Cardiac muscle cell (in vitro differentiated cells and primary cell): ENCODE data around the gene COG7. TPM values are rescaled to one million over a fixed set of nuclear protein-coding genes. Genes with fewer than 3 reads are reported as not detected.

Source experiments
- DNase-seq, 2 donors: peaks; one replicate each; pipeline versions ENCODE4 v3.0.0 to v3.0.0-alpha.2; 2010 to 2017; ENCODE audit warnings: low read depth in 1 of 2, low spot score in 1 of 2
- H3K27ac ChIP-seq: fragments of 200-600 bp; sonication (generic); 2 replicates; pipeline ENCODE4 v1.5.1; 2016
- H3K27me3 ChIP-seq: fragments of 200-600 bp; sonication (generic); 2 replicates; pipeline ENCODE4 v1.6.0; 2016; ENCODE audit warnings: control low read depth
- H3K36me3 ChIP-seq: fragments of 200-600 bp; sonication (generic); 2 replicates; pipeline ENCODE4 v1.5.1; 2016; ENCODE audit warnings: control low read depth
- H3K4me1 ChIP-seq: fragments of 200-600 bp; sonication (generic); 2 replicates; pipeline ENCODE4 v1.8.1; 2017; ENCODE audit warnings: low read depth, mild to moderate bottlenecking, mixed run types
- H3K4me3 ChIP-seq: fragments of 200-600 bp; sonication (generic); 2 replicates; pipeline ENCODE4 v1.5.1; 2016; ENCODE audit warnings: mild to moderate bottlenecking
- H3K9me3 ChIP-seq: fragments of 200-600 bp; sonication (generic); 2 replicates; pipeline ENCODE4 v1.5.1; 2017; ENCODE audit warnings: low read depth, mild to moderate bottlenecking, control low read depth
- polyA plus RNA-seq: library from polyadenylated mRNA; unstranded; fragments of >200 nt; fragmentation: Nextera tagmentation; extraction: Ambion mirVana; gene quantifications from 2 replicates; pipeline ENCODE4 v1.2.1, GENCODE V29; 2016
- total RNA-seq: library from RNA; depleted of rRNA; stranded (reverse); fragments of >200 nt; gene quantifications from 2 replicates; pipeline ENCODE4 v1.2.3, GENCODE V29; 2016
- TF ChIP-seq, protein P1 (sequence below): IDR thresholded peaks from 2 replicates; pipeline ENCODE4 v1.5.1; 2012; ENCODE audit warnings: low read depth, mild to moderate bottlenecking, low read length

The COG7 gene
- total and polyA plus RNA-seq, 2 experiments from 2014 or later, result 10.6 to 23.5 TPM

DNA sequence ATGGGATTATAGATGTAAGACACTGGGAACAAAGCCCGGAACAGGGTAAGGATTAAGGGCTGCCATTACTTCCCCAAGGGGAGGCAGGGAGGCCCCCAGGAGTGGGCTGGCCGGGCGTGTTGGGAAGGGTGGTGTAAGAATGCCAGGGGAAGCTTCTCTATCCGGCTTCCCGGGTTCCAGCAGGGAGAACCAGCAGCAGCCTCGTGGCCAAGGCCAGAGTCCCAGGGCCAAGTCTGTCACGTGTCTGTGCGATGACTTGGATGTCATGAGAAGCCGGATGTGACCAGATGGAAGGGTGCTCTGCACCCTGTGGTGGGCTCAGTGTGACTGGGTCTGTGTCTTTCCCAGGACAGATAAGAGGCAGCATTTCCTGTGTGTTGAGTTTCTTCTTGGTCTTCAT lies 98.7 kb downstream of the COG7 start:
- Histone ChIP-seq H3K27me3 (no peaks in the 10 kb centered on the region), H3K4me3 (no peak overlapping the region), H3K9me3 (no peaks in the 10 kb centered on the region), H3K27ac (no peak overlapping the region), H3K36me3 (no peaks in the 10 kb centered on the region), H3K4me1 (no peaks in the 10 kb centered on the region)
- no peak for DNase-seq
- TF ChIP-seq, protein P1, sequence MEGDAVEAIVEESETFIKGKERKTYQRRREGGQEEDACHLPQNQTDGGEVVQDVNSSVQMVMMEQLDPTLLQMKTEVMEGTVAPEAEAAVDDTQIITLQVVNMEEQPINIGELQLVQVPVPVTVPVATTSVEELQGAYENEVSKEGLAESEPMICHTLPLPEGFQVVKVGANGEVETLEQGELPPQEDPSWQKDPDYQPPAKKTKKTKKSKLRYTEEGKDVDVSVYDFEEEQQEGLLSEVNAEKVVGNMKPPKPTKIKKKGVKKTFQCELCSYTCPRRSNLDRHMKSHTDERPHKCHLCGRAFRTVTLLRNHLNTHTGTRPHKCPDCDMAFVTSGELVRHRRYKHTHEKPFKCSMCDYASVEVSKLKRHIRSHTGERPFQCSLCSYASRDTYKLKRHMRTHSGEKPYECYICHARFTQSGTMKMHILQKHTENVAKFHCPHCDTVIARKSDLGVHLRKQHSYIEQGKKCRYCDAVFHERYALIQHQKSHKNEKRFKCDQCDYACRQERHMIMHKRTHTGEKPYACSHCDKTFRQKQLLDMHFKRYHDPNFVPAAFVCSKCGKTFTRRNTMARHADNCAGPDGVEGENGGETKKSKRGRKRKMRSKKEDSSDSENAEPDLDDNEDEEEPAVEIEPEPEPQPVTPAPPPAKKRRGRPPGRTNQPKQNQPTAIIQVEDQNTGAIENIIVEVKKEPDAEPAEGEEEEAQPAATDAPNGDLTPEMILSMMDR, result no peak

DNA sequence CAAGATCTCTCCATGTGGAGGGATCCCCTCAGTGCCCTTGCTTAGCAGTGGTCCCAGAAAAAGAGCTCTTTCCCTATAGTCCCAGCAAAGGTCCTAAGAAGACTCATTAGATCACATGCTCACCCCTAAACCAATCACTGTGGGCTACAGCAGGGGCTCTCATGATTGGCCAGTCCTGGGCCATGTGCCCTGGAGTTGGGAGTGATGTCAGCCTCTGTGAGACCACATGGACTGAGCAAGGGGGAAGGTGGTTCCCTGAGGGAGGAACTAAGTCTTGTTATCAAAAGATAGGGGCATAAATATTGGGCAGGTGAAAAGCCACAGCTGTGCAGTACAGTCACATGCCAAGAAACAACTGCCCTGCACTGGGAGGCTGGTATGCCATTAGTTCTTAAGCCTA lies 99.5 kb downstream of the COG7 start:
- DNase-seq, result no peak
- Histone ChIP-seq H3K36me3 (no peaks in the 10 kb centered on the region), H3K4me1 (no peaks in the 10 kb centered on the region), H3K4me3 (no peak overlapping the region), H3K27ac (no peak overlapping the region), H3K27me3 (no peaks in the 10 kb centered on the region), H3K9me3 (no peaks in the 10 kb centered on the region)
- TF ChIP-seq, protein P1, result no peak

DNA sequence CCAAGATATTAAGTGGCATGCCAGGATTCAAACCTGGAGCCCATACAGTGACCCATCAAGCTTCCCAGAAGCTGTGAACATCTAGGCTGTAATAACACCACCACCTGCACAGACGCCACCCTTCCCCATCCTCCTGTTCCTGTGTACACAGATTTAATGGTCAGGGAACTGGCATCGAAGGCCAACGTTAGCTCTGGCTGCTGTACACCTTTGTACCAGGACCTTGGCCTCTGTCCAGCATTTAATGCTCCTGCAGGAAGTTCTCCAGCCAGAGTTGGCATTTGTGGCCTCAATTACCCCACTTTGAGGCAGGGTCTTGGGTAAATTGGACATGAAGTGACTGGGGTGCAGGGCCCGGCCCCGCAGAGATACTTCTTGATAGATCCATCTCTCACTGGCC lies 101.6 kb downstream of the COG7 start:
- no peaks in the 10 kb centered on the region for H3K4me1 ChIP-seq
- TF ChIP-seq, protein P1, result no peak
- H3K27me3 ChIP-seq, result no peaks in the 10 kb centered on the region
- H3K27ac ChIP-seq, result no peak overlapping the region
- H3K9me3 ChIP-seq, result no peaks in the 10 kb centered on the region
- no peaks in the 10 kb centered on the region for H3K36me3 ChIP-seq
- no peak overlapping the region for H3K4me3 ChIP-seq
- no peak for DNase-seq

DNA sequence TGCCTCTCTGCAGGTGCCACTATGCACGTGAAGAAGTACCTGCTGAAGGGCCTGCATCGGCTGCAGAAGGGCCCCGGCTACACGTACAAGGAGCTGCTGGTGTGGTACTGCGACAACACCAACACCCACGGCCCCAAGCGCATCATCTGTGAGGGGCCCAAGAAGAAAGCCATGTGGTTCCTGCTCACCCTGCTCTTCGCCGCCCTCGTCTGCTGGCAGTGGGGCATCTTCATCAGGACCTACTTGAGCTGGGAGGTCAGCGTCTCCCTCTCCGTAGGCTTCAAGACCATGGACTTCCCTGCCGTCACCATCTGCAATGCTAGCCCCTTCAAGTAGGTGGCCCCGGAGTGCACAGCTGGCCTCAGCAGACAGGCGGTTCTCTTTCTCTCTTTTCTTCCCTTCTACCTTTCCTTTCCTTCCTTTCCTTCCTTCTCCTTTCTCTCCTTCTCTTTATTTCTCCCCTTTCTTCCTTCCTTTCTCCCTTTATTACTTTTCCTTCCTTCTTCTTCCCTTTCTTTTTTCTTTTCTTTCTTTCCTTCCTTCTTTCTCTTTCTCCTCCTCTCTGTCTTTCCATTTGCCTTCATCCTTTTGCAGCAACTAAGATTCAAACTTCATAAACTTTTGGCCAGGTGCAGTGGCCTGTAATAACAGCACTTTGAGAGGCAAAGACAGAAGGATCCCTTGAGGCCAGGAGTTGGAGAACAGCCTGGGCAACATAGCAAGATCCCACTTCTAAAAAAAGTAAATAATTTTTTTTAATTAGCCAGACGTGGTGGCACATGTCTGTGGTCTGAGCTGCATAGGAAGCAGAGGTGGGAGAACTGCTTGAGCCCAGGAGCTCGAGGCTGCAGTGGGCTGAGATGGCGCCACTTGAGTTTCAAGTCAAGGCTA lies 104.2 kb downstream of the COG7 start:
- TF ChIP-seq, protein P1, result no peak
- Histone ChIP-seq H3K36me3 (no peaks in the 10 kb centered on the region), H3K4me3 (no peak overlapping the region), H3K4me1 (no peaks in the 10 kb centered on the region), H3K27me3 (no peaks in the 10 kb centered on the region), H3K9me3 (no peaks in the 10 kb centered on the region), H3K27ac (no peak overlapping the region)
- DNase-seq, result peak; percentile 3 to 6

DNA sequence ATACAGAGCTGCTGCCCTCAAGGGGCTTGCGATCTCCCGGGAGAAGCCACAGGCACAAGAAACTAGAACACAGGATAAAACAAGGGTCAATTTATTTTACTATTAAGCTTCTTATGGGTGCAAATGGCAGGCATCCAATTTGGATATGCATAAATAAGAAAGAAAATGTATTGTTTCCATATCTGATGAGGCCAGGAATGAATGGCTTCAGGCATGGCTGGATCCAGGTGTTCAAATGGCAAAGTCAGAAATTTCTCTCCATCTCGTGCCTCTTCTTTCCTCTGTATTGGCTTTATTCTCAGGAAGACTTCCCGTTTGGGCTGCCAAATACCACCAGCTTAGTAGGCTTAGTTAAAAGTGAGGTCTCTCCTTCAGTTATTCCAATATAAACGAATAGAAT lies 107.8 kb downstream of the COG7 start:
- no peaks in the 10 kb centered on the region for H3K9me3 ChIP-seq
- no peaks in the 10 kb centered on the region for H3K36me3 ChIP-seq
- no peak overlapping the region for H3K4me3 ChIP-seq
- no peaks in the 10 kb centered on the region for H3K4me1 ChIP-seq
- no peaks in the 10 kb centered on the region for H3K27me3 ChIP-seq
- TF ChIP-seq, protein P1, result no peak
- DNase-seq, result no peak
- no peak overlapping the region for H3K27ac ChIP-seq
